Ishikawa (cell line): Measurements from ENCODE around the gene LCLAT1.

ENCODE experiments used
- CEBPB ChIP-seq: IDR thresholded peaks from 2 replicates; pipeline ENCODE4 v1.6.1; 2012
- EP300 ChIP-seq: IDR thresholded peaks from 2 replicates; pipeline ENCODE4 v1.6.1; 2012; ENCODE audit warnings: borderline replicate concordance
- MAX ChIP-seq: IDR thresholded peaks from 2 replicates; pipeline ENCODE4 v1.6.1; 2012
- RAD21 ChIP-seq: IDR thresholded peaks from 2 replicates; pipeline ENCODE4 v1.6.1; 2012; ENCODE audit warnings: low read depth
- REST ChIP-seq: IDR thresholded peaks from 2 replicates; pipeline ENCODE4 v1.6.1; 2012; ENCODE audit warnings: low read depth, mild to moderate bottlenecking
- TEAD4 ChIP-seq: IDR thresholded peaks from 2 replicates; pipeline ENCODE4 v1.6.1; 2012
- USF1 ChIP-seq: IDR thresholded peaks from 2 replicates; pipeline ENCODE4 v1.6.1; 2012
- YY1 ChIP-seq: IDR thresholded peaks from 2 replicates; pipeline ENCODE4 v1.6.1; 2012; ENCODE audit warnings: low read depth

- TF ChIP-seq EP300 (no peak), MAX (no peak), RAD21 (no peak), YY1 (no peak), USF1 (no peak), TEAD4 (no peak), REST (no peak), CEBPB (no peak)
Measured at GRCh38 chr2:30417253-30417652, 29.8 kb upstream of the LCLAT1 start.
